ENCODE data around the gene PCNT. TPM values are rescaled to one million over a fixed set of nuclear protein-coding genes. Genes with fewer than 3 reads are reported as not detected.

The PCNT gene
- total and polyA plus RNA-seq, 9 of the 15 experiments (the other 6 are each of a cell fraction or from before 2014, with no cell fraction given), result 9.1 to 53.5 (median 31.3) TPM

- TF ChIP-seq ZNF592 (IDR thresholded peaks at IDR 0.05) (peak; percentile 52; the same call in 1 of the 2 replicates), PML (IDR thresholded peaks at IDR 0.05; ENCODE audit: low read length) (no peak), SUPT5H (IDR thresholded peaks at IDR 0.05) (no peak), CEBPG (CRISPR knock-in tag; IDR thresholded peaks at IDR 0.05) (peak; percentile 58; the same call in 1 of the 2 replicates), CEBPG (tag; conservative IDR thresholded peaks at IDR 0.05 in 1 of 2, IDR thresholded peaks at IDR 0.05 in 1 of 2) (no peak), ZBTB7A (IDR thresholded peaks at IDR 0.05; ENCODE audit: borderline replicate concordance, control insufficient read depth, low read depth, low read length) (peak; percentile 56; the same call in 1 of the 2 replicates), SMARCA4 (IDR thresholded peaks at IDR 0.05) (0 out of 2 replicates have a peak, but pooled peaks have one; percentile 12), SMAD4 (CRISPR knock-in tag; conservative IDR thresholded peaks at IDR 0.05) (peak; percentile 46; the same call in 1 of the 2 replicates), BHLHE40 (IDR thresholded peaks at IDR 0.05; ENCODE audit: low read length) (peak; percentile 48; the same call in 1 of the 2 replicates)
Measured at GRCh38 chr21:46393451-46393940, 69.5 kb downstream of the PCNT start (continued).
